Astrocyte (in vitro differentiated cells and primary cell): ENCODE data around the gene LIMS2. TPM values are rescaled to one million over a fixed set of nuclear protein-coding genes. Genes with fewer than 3 reads are reported as not detected.

Experiments
- DNase-seq: peaks from one replicate; pipeline ENCODE4 v3.0.0-alpha.2; 2010; ENCODE audit warnings: low read depth
- FAIRE-seq: peaks from 2 replicates; lab custom pipeline; 2011; peaks lifted over from hg19 to GRCh38; lab: Jason Lieb, UNC
- H2AFZ ChIP-seq: 2 replicates; pipeline ENCODE4 v1.6.0; 2012; ENCODE audit warnings: low read depth, low read length, inconsistent platforms
- H3K27ac ChIP-seq: 2 replicates; pipeline ENCODE4 v1.5.1; 2011; ENCODE audit warnings: low read depth, low read length, inconsistent platforms
- H3K27me3 ChIP-seq: 2 replicates; pipeline ENCODE4 v1.6.0; 2011; ENCODE audit warnings: low read length, inconsistent platforms; ENCODE audit not compliant: insufficient read depth
- H3K36me3 ChIP-seq: 2 replicates; pipeline ENCODE4 v1.5.1; 2011; ENCODE audit warnings: low read length, inconsistent platforms; ENCODE audit not compliant: insufficient read depth
- H3K4me1 ChIP-seq: 2 replicates; pipeline ENCODE4 v1.5.1; 2011; ENCODE audit warnings: low read length, inconsistent platforms; ENCODE audit not compliant: insufficient read depth
- H3K4me2 ChIP-seq: 2 replicates; pipeline ENCODE4 v1.6.0; 2012; ENCODE audit warnings: low read length, inconsistent platforms
- H3K4me3 ChIP-seq: 2 replicates; pipeline ENCODE4 v1.5.1; 2011; ENCODE audit warnings: low read depth, mild to moderate bottlenecking, low read length, inconsistent platforms; ENCODE audit not compliant: insufficient read depth
- H3K79me2 ChIP-seq: 2 replicates; pipeline ENCODE4 v1.6.0; 2012; ENCODE audit warnings: mild to moderate bottlenecking, low read length, inconsistent platforms; ENCODE audit not compliant: insufficient read depth
- H3K9ac ChIP-seq: 2 replicates; pipeline ENCODE4 v1.6.0; 2012; ENCODE audit warnings: mild to moderate bottlenecking, low read length, inconsistent platforms
- H3K9me3 ChIP-seq: 2 replicates; pipeline ENCODE4 v1.5.1; 2012; ENCODE audit warnings: low read depth, mild to moderate bottlenecking, low read length, inconsistent platforms; ENCODE audit not compliant: insufficient read depth
- H4K20me1 ChIP-seq: 2 replicates; pipeline ENCODE4 v1.6.0; 2012; ENCODE audit warnings: low read length, inconsistent platforms; ENCODE audit not compliant: insufficient read depth
- H3K27ac Mint-ChIP-seq: one replicate; pipeline ENCODE4 v1.8.0; 2021; ENCODE audit warnings: mild to moderate bottlenecking, mixed read lengths; ENCODE audit not compliant: unreplicated experiment
- H3K27me3 Mint-ChIP-seq: one replicate; pipeline ENCODE4 v1.8.0; 2021; ENCODE audit warnings: low read depth, mixed read lengths; ENCODE audit not compliant: unreplicated experiment
- H3K36me3 Mint-ChIP-seq: one replicate; pipeline ENCODE4 v1.8.0; 2021; ENCODE audit warnings: low read depth, mixed read lengths; ENCODE audit not compliant: unreplicated experiment
- H3K4me1 Mint-ChIP-seq: one replicate; pipeline ENCODE4 v1.8.0; 2021; ENCODE audit warnings: low read depth, mixed read lengths; ENCODE audit not compliant: unreplicated experiment
- H3K4me3 Mint-ChIP-seq: one replicate; pipeline ENCODE4 v1.8.0; 2021; ENCODE audit warnings: mild to moderate bottlenecking, moderate library complexity, mixed read lengths; ENCODE audit not compliant: unreplicated experiment
- H3K9me3 Mint-ChIP-seq: one replicate; pipeline ENCODE4 v1.8.0; 2021; ENCODE audit warnings: mild to moderate bottlenecking, mixed read lengths; ENCODE audit not compliant: unreplicated experiment
- CTCF ChIP-seq: IDR thresholded peaks from 2 replicates; pipeline ENCODE4 v1.5.1; 2011; ENCODE audit warnings: low read depth, mild to moderate bottlenecking, inconsistent platforms, low read length, moderate library complexity; ENCODE audit not compliant: insufficient read depth
- EZH2 ChIP-seq: IDR thresholded peaks from 2 replicates; pipeline ENCODE4 v1.6.1; 2012; ENCODE audit warnings: mild to moderate bottlenecking, low read length, inconsistent platforms; ENCODE audit not compliant: insufficient read depth
- total RNA-seq: library from RNA; stranded (reverse); gene quantifications from 2 replicates; pipeline ENCODE4 v1.2.1, GENCODE V29; 2021

Gene LIMS2
- total RNA-seq, 1 donor from 2014 or later: 73.3 TPM

- no peaks in the 10 kb centered on the region for H3K36me3 Mint-ChIP-seq
- peaks cover 7% of the 10 kb centered on the region for H3K27me3 ChIP-seq
- TF ChIP-seq CTCF: no peak
- no peak for TF ChIP-seq EZH2
Measured at GRCh38 chr2:127681976-127682857, 6.9 kb upstream of the LIMS2 start.

GRCh38 chr2:127681288-127681804, 6.0 kb upstream of the LIMS2 start:
- Histone ChIP-seq H2AFZ (peak overlapping the region; percentile 81), H3K27ac (no peak overlapping the region), H3K4me2 (peak overlapping the region; percentile 73), H3K27me3 (peaks cover 10% of the 10 kb centered on the region), H3K79me2 (no peaks in the 10 kb centered on the region), H3K4me1 (no peaks in the 10 kb centered on the region), H3K36me3 (no peaks in the 10 kb centered on the region), H4K20me1 (no peaks in the 10 kb centered on the region), H3K4me3 (no peak overlapping the region), H3K9me3 (no peaks in the 10 kb centered on the region), H3K9ac (no peak overlapping the region)
- H3K36me3 Mint-ChIP-seq: no peaks in the 10 kb centered on the region
- H3K27me3 Mint-ChIP-seq: peaks cover 26% of the 10 kb centered on the region
- H3K4me3 Mint-ChIP-seq: no peak overlapping the region
- H3K4me1 Mint-ChIP-seq: peaks cover 30% of the 10 kb centered on the region
- TF ChIP-seq EZH2 (no peak), CTCF (no peak)
- no peak for FAIRE-seq
- no peak overlapping the region for H3K27ac Mint-ChIP-seq
- no peak for DNase-seq
- H3K9me3 Mint-ChIP-seq: no peaks in the 10 kb centered on the region

More at GRCh38 chr2:127681976-127682857, 6.9 kb upstream of the LIMS2 start:
- Histone ChIP-seq H3K79me2 (no peaks in the 10 kb centered on the region), H3K9me3 (no peaks in the 10 kb centered on the region), H2AFZ (no peak overlapping the region), H3K4me2 (no peak overlapping the region), H3K4me1 (no peaks in the 10 kb centered on the region), H3K27ac (no peak overlapping the region), H3K4me3 (no peak overlapping the region), H4K20me1 (no peaks in the 10 kb centered on the region), H3K36me3 (no peaks in the 10 kb centered on the region), H3K9ac (no peak overlapping the region)
- DNase-seq: no peak
- Mint-ChIP-seq H3K9me3 (no peaks in the 10 kb centered on the region), H3K27me3 (peaks cover 18% of the 10 kb centered on the region), H3K4me1 (peaks cover 30% of the 10 kb centered on the region), H3K4me3 (no peak overlapping the region), H3K27ac (peak overlapping the region; percentile 62)
- no peak for FAIRE-seq
